HG02610 (cell line): ENCODE data around the gene FCGBP.
"Not testable (repeated sequence)": the region's sequence is repeated elsewhere in the genome, so short reads cannot be mapped to it uniquely, and the experiment has no call there.

Experiments
- ATAC-seq: cut with Tn5 transposase; IDR thresholded peaks from one replicate; pipeline ENCODE4 v1.9.1; 2021; ENCODE audit warnings: mild to moderate bottlenecking, moderate library complexity; ENCODE audit not compliant: unreplicated experiment

FCGBP gene

DNA sequence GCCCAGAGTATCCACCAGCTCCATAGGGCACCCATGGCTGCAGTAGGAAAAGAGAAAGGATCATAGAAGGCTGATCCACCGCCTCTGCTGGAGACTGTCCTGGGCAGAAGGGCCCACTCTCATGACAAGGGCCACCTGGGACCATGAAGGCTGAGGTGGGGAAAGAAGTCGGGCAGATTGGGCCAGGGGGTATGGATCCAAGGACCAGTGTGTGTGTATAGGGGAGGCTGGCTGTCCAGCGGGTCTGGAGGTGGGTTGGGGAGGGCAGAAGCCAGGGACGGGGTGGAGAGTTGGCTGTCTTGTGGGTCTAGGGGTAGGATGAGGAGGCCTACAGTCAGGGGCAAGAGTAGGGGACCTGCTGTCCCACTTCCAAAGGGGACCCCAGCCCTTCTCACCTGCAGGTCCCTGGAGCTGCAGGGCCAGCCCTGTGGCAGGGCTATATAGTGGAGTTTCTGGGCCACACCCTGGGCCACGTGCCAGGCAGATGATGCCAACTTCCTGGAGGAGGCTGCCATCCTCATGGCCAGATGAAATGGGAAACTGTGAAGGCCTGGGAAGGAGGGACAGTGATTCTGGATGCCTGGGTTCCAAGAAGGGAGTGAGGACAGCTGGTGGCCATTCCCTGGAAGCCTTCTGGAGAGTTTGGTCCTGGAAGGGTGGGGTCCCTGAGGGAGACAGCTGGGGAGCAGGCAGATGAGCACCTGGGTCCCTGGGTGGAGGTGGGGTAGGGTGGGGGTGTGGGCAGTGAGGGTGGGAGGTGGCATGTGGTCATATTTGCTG, at the start of gene FCGBP:
TSS of gene FCGBP (minus strand) at position 51 of the 780 bp plus-strand sequence.
- no peak for ATAC-seq

DNA sequence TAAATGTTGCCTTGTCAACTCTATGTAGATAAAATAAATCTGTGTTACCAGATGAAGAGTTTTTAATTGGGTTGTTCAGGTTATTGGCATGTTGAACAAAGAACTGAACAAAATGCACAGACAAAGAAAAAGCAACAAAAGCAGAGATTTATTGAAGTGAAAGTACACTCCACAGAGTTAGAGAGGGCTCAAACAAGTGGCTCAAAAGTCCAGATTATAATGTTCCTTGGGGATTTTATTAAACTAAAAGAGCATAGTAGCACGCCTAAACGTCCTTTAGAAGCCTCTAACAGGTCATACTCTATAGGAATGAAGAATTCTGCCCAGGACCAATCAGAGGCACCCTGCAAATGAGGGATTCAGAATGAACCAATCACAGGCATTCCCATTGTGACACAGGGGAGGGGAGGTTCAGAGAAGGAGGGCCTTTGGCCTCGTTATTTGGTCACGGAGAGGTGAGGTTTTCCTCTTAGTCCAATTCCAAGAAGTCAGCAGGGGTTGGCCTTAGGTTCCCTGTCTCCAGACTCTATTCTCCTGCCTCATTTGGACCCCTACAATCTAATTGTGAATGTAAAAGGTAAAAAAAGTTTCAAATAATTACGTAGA, 49.4 kb upstream of the FCGBP start:
- no peak for ATAC-seq

DNA sequence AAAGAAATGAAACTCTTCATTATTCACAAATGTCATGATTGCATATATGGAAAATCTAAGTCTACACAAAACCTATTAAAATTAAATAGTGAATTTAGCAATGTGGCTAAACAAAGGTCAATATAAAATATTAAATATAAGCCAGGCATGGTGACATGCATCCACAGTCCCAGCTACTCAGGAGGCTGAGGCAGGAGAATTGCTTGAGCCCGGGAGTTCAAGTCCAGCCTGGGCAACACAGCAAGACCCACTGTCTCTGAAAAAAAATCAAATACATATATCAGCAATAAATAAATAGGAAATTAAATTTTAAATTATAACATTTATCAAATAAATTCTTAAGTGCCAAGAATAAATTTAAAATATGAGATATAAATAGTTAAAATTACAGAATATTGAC, 48.4 kb upstream of the FCGBP start:
- ATAC-seq, result no peak

DNA sequence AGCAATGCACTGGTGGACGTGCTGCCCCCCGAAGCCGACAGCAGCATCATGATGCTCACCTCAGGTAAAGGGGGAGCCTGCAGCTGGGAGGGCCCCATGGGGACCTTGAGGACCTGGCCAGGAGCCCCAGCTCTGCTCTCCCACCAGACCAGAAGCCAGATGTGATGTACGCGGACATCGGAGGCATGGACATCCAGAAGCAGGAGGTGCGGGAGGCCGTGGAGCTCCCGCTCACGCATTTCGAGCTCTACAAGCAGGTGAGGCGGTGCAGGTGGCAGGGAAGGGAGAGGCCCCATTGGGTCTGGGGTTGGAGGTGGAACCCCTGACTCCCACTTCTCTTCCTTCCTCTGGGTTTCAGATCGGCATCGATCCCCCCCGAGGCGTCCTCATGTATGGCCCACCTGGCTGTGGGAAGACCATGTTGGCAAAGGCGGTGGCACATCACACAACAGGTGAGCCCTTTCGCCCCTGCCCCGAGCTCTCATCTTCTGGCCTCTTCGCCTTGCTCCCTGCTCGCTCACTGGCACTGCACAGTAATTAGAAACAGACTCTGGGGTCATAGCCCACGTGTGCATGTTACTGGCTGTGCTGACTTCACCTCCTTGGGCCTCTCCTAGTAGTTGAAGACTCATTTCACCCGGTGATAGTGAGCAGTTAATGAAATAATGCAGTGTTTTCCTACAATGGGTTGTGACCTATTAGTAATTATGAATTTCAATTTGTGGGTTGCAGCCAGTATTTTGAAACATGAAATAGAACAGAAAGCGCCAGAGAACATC, 40.1 kb upstream of the FCGBP start:
- ATAC-seq, result no peak

DNA sequence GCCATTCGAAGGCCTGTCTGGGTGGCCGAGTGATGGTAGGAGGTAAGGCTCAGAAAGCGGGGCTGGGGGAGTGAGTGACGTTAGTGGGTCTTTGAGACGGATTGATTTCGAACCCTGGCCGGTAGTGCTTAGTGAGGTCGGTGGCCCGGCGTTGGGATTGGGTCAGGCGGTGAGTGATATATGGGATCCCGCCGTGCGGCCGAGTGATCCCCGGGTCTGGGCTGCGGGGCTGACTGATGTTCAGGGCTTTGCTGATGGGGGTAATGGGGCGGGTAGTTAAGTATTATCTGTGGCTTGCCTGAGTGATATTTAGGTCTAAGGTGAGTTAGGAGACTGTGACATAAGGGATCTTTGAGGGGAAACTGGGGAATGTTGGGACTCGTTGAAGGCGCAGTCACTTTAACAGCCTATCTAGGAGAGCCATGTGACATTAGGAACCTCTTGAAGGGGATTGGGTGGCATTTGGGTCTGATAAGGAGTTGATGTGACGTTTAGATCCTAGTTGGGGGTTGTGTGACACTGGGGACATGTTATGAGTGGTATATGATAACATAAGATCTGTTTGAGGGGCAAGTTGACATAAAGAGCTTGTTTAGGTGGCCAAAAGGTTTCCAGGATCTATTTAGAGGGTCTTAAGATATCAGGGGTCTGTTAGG, 37.1 kb upstream of the FCGBP start:
- ATAC-seq, result no peak

DNA sequence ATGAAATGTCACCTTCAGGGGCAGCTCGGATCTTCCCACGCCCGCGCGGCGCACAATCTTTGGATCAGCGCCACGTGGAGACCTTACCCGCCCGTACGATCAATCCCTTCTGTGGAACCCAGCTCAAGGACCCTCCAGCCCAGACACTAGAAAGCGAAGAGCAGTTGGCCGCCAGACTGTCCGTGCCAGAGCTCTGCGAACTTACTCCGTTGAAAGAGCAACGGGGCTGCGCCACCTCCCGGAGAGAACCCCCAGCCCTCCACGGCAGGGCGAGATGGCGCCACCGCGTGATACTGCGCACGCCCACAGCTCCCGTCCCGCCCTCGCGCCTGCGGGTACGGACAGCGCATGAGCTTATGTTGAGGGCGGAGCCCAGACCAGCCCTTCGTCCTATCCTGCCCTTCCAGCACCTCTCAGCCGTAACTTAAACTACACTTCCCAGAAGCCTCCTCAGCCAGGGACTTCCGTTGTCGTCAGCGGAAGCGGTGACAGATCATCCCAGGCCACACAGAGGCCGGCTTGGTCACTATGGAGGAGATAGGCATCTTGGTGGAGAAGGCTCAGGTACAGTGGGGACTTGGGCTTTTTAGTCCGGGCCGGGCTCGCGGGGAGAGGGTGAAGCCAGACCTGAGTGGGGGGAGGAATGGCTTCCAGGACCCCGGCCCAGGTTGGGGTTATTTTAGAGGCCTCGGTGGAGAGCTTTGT, 36.4 kb upstream of the FCGBP start, which contains the start of gene PSMC4:
TSS of gene PSMC4 (plus strand) at position 491 of the 705 bp plus-strand sequence. CDS start at position 529, 38 bp downstream.
- ATAC-seq, result peak; percentile 95

DNA sequence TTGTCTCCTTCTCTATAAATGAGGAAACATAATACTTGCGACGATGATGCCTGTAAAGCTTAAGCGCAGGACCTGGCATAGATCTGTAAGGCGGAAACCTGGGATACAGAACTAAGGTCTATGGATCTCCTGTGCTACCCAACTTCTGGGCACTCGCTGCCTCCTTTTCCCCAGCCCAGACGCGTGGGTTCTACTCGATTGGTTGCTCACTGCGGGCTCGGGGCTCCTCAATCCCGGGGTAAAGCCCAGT, 35.9 kb upstream of the FCGBP start:
- ATAC-seq, result no peak

DNA sequence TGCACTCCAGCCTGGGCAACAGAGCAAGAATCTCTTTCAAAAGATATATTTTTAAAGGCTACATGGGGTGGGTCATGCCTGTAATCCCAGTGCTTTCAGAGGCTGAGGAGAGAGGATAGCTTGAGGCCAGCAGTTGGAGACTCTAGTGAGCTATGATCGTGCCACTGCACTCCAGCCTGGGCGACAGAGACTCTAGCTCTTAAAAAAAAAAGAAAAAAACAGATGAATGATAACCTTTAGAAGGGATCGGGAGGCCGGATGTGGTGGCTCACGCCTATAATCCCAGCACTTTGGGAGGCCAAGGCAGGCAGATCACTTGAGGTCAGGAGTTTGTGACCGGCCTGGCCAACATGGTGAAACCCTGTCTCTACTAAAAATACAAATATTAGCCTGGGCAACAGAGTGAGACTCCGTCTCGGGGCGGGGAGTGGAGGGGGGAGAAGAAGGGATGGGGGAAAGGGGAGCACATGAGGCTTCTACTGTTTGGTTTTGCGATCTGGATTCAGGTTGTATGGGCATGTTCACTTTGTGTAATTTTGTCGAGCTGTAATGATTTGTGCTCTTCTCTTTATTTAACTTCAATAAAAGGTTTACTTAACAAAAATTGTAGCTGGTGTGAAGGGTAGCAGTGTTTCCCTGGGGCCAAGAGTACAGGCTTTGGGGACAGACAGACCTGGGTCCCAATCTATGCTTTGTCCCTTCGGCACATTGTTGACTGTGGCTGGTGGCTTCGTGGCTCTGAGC, 35.4 kb upstream of the FCGBP start:
- no peak for ATAC-seq

DNA sequence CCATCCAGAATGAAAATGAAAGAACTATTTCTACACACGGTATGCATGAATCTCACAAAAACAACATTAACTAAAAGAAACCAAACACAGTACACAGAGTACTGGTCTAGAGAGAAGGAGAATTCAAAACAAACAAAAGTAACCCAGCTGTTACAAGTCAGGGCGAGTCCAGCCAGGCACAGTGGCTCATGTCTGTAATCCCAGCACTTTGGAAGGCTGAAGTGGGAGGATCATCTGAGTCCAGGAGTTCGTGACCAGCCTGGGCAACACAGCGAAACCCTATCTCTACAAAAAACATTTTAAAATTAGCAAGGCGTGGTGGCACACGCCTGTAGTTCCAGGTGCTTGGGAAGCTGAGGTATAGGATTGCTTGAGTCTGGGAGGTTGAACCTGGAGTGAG, 34.8 kb upstream of the FCGBP start:
- ATAC-seq, result no peak

DNA sequence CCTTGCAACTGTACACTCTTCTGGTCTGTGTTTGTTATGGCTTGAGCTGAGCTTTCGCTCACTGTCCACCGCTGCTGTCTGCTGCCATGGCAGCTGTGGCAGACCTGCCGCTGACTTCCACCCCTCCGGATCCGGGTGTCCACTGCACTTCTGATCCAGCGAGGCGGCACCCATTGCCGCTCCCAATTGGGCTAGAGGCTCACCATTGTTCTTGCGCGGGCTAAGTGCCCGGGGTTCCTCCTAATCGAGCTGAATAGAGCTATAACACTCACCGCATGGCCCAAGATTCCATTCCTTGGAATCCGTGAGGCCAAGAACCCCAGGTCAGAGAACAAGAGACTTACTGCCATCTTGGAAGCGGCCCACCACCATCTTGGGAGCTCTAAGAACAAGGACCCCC, 34.4 kb upstream of the FCGBP start:
- ATAC-seq, result no peak

DNA sequence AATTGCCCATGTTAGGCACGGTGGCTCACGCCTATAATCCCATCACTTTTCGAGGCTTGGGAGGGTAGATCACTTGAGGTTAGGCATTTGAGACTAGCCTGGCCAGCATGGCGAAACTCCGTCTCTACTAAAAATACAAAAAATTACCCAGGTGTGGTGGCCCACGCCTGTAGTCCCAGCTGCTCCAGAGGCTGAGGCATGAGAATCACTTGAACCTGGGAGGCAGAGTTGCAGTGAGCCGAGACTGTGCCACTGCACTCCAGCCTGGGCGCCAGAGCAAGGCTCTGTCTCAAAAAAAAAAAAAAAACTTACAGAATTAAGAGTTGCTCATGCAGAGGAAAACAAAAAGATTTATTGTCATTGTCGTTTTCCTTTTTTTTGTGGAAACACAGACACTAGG, 33.1 kb upstream of the FCGBP start:
- no peak for ATAC-seq

DNA sequence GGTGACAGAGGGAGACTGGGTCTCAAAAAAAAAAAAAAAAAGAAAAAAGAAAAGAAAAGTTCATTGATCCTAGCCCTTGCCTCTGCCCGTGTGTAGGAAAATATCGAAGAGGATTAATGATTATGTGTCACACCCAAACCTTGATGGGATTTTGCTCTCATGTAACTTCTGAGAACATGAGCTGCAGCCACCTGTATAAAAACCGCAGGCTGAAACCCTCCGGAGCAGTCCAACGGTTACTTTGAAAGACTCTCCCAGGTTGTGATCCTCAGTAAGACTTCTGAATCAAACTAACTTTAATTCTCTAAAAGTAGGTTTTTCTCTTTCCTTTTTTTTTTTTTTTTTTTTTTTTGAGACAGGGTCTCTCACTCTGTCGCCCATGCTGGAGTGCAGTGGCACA, 32.2 kb upstream of the FCGBP start:
- ATAC-seq, result no peak

DNA sequence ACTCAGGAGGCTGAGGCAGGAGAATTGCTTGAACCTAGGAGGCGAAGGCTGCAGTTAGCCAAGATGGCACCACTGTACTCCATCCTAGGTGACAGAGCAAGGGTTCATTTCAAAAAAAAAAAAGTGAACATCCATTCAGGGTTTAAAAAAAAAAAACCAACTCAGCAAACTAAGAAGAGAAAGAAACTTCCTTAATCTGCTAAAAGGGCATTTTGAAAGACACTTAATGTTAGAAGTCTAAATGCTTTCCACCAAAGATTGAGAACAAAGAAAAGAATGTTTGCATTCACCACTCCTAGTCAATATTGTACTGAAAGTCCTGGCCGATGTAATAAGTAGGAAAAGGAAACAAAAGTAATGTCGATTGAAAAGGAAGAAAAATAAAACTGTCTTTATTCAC, 29.5 kb upstream of the FCGBP start:
- ATAC-seq, result no peak

DNA sequence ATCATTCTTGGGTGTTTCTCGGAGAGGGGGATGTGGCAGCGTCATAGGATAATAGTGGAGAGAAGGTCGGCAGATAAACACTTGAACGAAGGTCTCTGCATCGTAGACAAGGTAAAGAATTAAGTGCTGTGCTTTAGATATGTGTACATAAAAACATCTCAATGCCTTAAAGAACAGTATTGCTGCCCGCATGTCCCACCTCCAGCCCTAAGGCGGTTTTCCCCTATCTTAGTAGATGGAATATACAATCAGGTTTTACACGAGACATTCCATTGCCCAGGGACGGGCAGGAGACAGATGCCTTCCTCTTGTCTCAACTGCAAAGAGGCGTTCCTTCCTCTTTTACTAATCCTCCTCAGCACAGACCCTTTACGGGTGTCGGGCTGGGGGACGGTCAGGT, 25.0 kb upstream of the FCGBP start:
- not testable (repeated sequence) for ATAC-seq

DNA sequence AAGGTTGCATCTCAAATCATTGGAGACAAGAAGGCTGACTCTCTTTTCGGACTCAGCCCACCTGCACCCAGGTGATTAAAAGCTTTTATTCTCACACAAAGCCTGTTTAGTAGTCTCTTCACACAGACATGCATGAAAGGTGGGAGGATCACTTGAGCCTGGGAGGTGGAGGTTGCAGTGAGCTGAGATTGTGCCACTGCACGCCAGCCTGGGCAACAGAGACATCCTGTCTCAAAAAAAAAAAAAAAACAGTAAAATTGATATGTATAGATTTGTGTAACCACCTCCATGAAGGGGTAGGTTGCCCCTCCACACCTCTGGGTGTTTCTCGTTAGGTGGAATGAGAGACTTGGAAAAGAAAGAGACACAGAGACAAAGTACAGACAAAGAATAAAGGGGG, 24.5 kb upstream of the FCGBP start:
- not testable (repeated sequence) for ATAC-seq

DNA sequence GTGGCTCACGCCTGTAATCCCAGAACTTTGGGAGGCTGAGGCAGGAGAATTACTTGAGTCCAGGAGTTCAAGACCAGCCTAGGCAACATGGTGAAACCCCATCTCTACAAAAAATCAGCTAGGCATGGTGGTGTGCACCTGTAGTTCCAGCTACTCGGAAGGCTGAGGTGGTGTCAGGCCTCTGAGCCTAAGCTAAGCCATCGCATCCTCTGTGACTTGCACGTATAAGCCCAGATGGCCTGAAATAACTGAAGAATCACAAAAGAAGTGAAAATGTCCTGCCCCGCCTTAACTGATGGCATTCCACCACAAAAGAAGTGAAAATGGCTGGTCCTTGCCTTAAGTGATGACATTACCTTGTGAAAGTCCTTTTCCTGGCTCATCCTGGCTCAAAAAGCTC, 23.5 kb upstream of the FCGBP start:
- not testable (repeated sequence) for ATAC-seq

DNA sequence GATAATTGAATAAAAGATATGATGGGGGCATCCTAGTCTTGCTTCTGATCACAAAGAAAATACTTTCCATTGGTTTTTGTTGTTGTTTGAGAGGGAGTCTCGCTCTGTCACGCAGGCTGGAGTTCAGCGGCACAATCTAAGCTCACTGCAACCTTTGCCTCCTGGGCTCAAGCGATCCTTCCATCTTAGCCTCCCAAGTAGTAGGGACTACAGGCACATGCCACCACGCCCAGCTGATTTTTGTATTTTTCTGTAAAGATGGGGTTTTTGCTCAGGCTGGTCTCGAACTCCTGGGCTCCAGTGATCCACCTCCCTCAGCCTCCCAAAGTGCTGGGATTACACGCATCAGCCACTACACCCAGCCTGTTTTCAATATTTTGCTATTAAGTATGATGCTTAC, 19.5 kb upstream of the FCGBP start:
- no peak for ATAC-seq

DNA sequence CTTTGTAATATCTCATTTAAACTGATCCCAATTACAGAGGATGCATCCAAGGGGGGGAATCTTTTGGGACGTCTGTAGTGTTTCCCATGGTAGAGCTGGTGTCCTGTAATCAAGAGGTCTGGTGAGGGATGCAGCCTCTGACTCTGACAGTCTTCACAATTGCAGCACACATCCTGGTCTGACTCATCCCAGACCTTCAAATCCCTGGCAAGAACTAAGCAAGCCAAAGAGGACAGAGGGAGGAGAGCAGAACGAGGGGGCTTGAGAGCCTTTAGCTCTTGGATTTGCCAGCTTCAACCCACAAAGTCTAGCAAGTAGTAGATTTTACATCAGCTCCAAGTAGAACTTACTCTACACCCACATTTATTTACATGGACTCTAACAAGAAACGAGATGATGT, 17.3 kb upstream of the FCGBP start:
- ATAC-seq, result no peak

DNA sequence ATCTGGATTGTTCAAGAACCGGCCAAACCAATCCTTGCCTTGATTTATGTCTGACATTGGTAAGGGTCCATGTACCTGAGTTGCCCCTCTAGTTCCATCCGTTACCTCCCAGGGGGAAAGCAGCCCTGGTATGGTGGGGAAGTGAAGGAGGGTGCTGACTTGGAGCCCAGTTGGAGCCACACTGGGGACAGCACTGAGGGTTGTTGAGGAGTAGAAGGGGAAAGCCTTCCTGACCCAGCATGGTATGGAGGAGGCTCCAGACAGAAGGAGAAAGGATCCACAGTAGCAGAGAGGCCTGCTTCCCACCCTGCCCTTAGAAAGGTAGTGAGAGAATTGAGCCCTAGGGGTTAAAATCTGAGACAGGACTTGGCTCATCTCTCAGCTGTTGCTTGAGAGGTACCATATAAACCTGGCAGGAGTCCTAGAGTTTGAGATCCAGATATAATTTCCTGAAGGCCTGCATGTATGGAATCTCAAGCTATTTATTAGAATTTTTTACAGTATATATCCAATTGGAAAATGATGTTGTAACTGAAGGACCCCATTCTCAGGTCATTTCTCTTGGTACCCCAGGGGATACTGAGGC, 16.7 kb upstream of the FCGBP start:
- no peak for ATAC-seq
